Activated T-helper 9 cell treated with anti-CD3 and anti-CD28 coated beads, Interleukin-2, amount 50 U/mL, for 16 hours (primary cell): ENCODE data around the gene HOXB1.

Experiments
- DNase-seq: peaks from one replicate; pipeline ENCODE4 v3.0.0-alpha.2; 2020; ENCODE audit warnings: low read depth

Gene HOXB1

GRCh38 chr17:48530887-48531272 is at the start of gene HOXB1:
Gene HOXB1 (minus strand): TSS chr17:48531011. CDS start chr17:48530904, 107 bp downstream.
- no peak for DNase-seq

- no peak for DNase-seq
Observed at GRCh38 chr17:48579760-48580554, 49.1 kb upstream of the HOXB1 start.

- no peak for DNase-seq
Observed at GRCh38 chr17:48579471-48579759, 48.6 kb upstream of the HOXB1 start.

GRCh38 chr17:48578616-48579470 is 48.0 kb upstream of the HOXB1 start:
- no peak for DNase-seq

- peak; percentile 52 for DNase-seq
Observed at GRCh38 chr17:48577946-48578615, 47.3 kb upstream of the HOXB1 start, which contains the start of gene HOXB4. Gene HOXB4 (minus strand): TSS chr17:48578350. CDS start chr17:48578319, 31 bp downstream.

GRCh38 chr17:48577330-48577945 is 46.6 kb upstream of the HOXB1 start:
- no peak for DNase-seq

GRCh38 chr17:48576479-48577309 is 45.9 kb upstream of the HOXB1 start:
- DNase-seq: no peak

GRCh38 chr17:48575673-48576478 is 45.1 kb upstream of the HOXB1 start:
- no peak for DNase-seq

- DNase-seq: no peak
Observed at GRCh38 chr17:48575066-48575582, 44.3 kb upstream of the HOXB1 start.

- no peak for DNase-seq
Observed at GRCh38 chr17:48574505-48575065, 43.8 kb upstream of the HOXB1 start.

GRCh38 chr17:48571826-48572417 is 41.1 kb upstream of the HOXB1 start:
- no peak for DNase-seq

GRCh38 chr17:48571024-48571818 is 40.4 kb upstream of the HOXB1 start:
- DNase-seq: no peak

- DNase-seq: no peak
Observed at GRCh38 chr17:48570325-48571023, 39.7 kb upstream of the HOXB1 start.

GRCh38 chr17:48569674-48570324 is 39.0 kb upstream of the HOXB1 start:
- no peak for DNase-seq

GRCh38 chr17:48569240-48569582 is 38.4 kb upstream of the HOXB1 start:
- no peak for DNase-seq

GRCh38 chr17:48568499-48569239 is 37.9 kb upstream of the HOXB1 start:
- DNase-seq: no peak
